Transverse colon (tissue), 4 donors: ENCODE data around the gene CRLF1. TPM values are rescaled to one million over a fixed set of nuclear protein-coding genes. Genes with fewer than 3 reads are reported as not detected.

Experiments used
- DNase-seq: peaks from one replicate; pipeline ENCODE4 v3.0.0-alpha.2; 2019
- H3K27ac ChIP-seq, 4 donors: fragments of 200-600 bp; sonication (generic); 2 replicates each; pipeline ENCODE4 v1.5.1; 2016 to 2018; ENCODE audit warnings: inconsistent platforms in 4 of 4
- H3K27me3 ChIP-seq: fragments of 200-600 bp; sonication (generic); 2 replicates; pipeline ENCODE4 v1.5.1; 2017; ENCODE audit warnings: inconsistent platforms
- H3K36me3 ChIP-seq, 4 donors: fragments of 200-600 bp; sonication (generic); 2 replicates each; pipeline ENCODE4 v1.5.1; 2017 to 2019; ENCODE audit warnings: inconsistent platforms in 4 of 4
- H3K4me1 ChIP-seq, 4 donors: fragments of 200-600 bp; sonication (generic); 2 replicates each; pipeline ENCODE4 v1.5.1; 2017 to 2020; ENCODE audit warnings: inconsistent platforms in 4 of 4
- H3K4me3 ChIP-seq, 4 donors: fragments of 200-600 bp; sonication (generic); 1 replicate in 1 of 4; 2 replicates in 3 of 4; pipeline versions ENCODE4 v1.5.1 to v1.6.1; 2017 to 2019; ENCODE audit warnings: inconsistent platforms in 4 of 4
- H3K9me3 ChIP-seq, 2 donors: fragments of 200-600 bp; sonication (generic); 2 replicates each; pipeline ENCODE4 v1.5.1; 2017 to 2019; ENCODE audit warnings: inconsistent platforms in 2 of 2
- EP300 ChIP-seq: sonication (generic); formaldehyde crosslinking; IDR thresholded peaks from one replicate; pipeline ENCODE4 v1.6.1; 2017; ENCODE audit warnings: antibody characterized with exemption, low read depth
- POLR2A ChIP-seq: fragments of 450-650 bp; IDR thresholded peaks from one replicate; pipeline ENCODE4 v1.6.1; 2016; ENCODE audit warnings: antibody characterized with exemption, mild to moderate bottlenecking, moderate library complexity
- POLR2AphosphoS5 ChIP-seq, 3 donors: sonication (generic); formaldehyde crosslinking; IDR thresholded peaks; one replicate each; pipeline ENCODE4 v1.6.1; 2016; ENCODE audit warnings: antibody characterized with exemption in 3 of 3
- WGBS, 2 donors: methylation state at CpG; one replicate each; pipeline ENCODE4 v1.1.5; 2018; ENCODE audit warnings: low coverage in 1 of 2; 5-methylcytosine and 5-hydroxymethylcytosine counted together
- in situ Hi-C, 4 donors: fragments of 200-750 bp; cut with MboI; loops; one replicate each; pipeline versions ENCODE4 v1.15.0 to v1.15.1; 2017; ENCODE audit warnings: low sequenced_read_pairs in 3 of 4, low pct_ligation_motif_present in 1 of 4, low pct_unique_long_range_greater_than_20kb in 1 of 4
- intact Hi-C: fragments of 100-400 bp; cut with DNase I; formaldehyde crosslinking; loops from one replicate; pipeline ENCODE4 v1.15.1; 2023; ENCODE audit warnings: low total_unique reads
- total RNA-seq, 4 donors: library from RNA; depleted of rRNA; stranded (reverse); fragments of >200 nt; gene quantifications; one replicate each; pipeline ENCODE4 v1.1.0, GENCODE V29; 2016
- TF ChIP-seq, protein P1 (sequence below), 5 experiments: fragments of 200-600 bp in 3 of 5; fragments of 450-650 bp in 2 of 5; sonication (generic) in 3 of 5; IDR thresholded peaks; 1 replicate in 2 of 5; 2 replicates in 3 of 5; pipeline ENCODE4 v1.5.1; 2016 to 2017; ENCODE audit warnings: antibody characterized with exemption in 5 of 5, inconsistent platforms in 3 of 5, mild to moderate bottlenecking in 2 of 5, moderate library complexity in 1 of 5

The CRLF1 gene
- total RNA-seq, 4 donors from 2014 or later: 1.1 to 21.0 (median 6.1) TPM

GRCh38 chr19:18629166-18630088 lies 22.8 kb upstream of the CRLF1 start:
- WGBS, 2 donors: 67 to 69% methylated on average over 5 to 15 of the region's 15 CpGs

GRCh38 chr19:18626906-18627305 lies 20.3 kb upstream of the CRLF1 start:
- Histone ChIP-seq H3K36me3 (no peaks in the 10 kb centered on the region), H3K4me1 (no peaks in the 10 kb centered on the region), H3K27me3 (peaks cover 10% of the 10 kb centered on the region), H3K4me3 (no peak overlapping the region), H3K9me3 (no peaks in the 10 kb centered on the region), H3K27ac (no peak overlapping the region)
- DNase-seq: no peak
- in situ Hi-C loops (no loop called here), intact Hi-C loops (no loop called here)
- TF ChIP-seq POLR2AphosphoS5 (IDR thresholded peaks at IDR 0.05) (no peak), EP300 (no peak), POLR2A (no peak)
- TF ChIP-seq, protein P1, sequence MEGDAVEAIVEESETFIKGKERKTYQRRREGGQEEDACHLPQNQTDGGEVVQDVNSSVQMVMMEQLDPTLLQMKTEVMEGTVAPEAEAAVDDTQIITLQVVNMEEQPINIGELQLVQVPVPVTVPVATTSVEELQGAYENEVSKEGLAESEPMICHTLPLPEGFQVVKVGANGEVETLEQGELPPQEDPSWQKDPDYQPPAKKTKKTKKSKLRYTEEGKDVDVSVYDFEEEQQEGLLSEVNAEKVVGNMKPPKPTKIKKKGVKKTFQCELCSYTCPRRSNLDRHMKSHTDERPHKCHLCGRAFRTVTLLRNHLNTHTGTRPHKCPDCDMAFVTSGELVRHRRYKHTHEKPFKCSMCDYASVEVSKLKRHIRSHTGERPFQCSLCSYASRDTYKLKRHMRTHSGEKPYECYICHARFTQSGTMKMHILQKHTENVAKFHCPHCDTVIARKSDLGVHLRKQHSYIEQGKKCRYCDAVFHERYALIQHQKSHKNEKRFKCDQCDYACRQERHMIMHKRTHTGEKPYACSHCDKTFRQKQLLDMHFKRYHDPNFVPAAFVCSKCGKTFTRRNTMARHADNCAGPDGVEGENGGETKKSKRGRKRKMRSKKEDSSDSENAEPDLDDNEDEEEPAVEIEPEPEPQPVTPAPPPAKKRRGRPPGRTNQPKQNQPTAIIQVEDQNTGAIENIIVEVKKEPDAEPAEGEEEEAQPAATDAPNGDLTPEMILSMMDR (IDR thresholded peaks at IDR 0.05): no peak
- WGBS, 2 donors: 63% methylated on average over 2 of the region's 2 CpGs; no CpG with 5 or more reads in 1 of the 2 donors

More at GRCh38 chr19:18629166-18630088, 22.8 kb upstream of the CRLF1 start:
- peaks cover 0 to under 1% (median 0%) of the 10 kb centered on the region in 4 donors for H3K4me1 ChIP-seq
- no peak for DNase-seq
- H3K4me3 ChIP-seq: no peak overlapping the region
- in situ Hi-C loops (no loop called here), intact Hi-C loops (no loop called here)
- H3K36me3 ChIP-seq: no peaks in the 10 kb centered on the region
- H3K9me3 ChIP-seq: no peaks in the 10 kb centered on the region
- no peak for TF ChIP-seq POLR2A
- TF ChIP-seq POLR2AphosphoS5 (IDR thresholded peaks at IDR 0.05): peak; percentile 36 to 78 (median 66)
- TF ChIP-seq EP300: peak; percentile 95
- TF ChIP-seq, protein P1 (IDR thresholded peaks at IDR 0.05): no peak
- H3K27me3 ChIP-seq: peaks cover 10% of the 10 kb centered on the region
- peak overlapping the region in 2 of 4 donors; percentile 21 to 28 for H3K27ac ChIP-seq

- in situ Hi-C loops: loop anchor here in 1 of 4 donors (25.0 kb wide), 1 partner anchor 191 kb away; no protein-coding TSS in a partner anchor
- Histone ChIP-seq H3K27ac (no peak overlapping the region), H3K4me3 (no peak overlapping the region), H3K9me3 (no peaks in the 10 kb centered on the region), H3K27me3 (peaks cover 23% of the 10 kb centered on the region), H3K36me3 (no peaks in the 10 kb centered on the region), H3K4me1 (no peaks in the 10 kb centered on the region)
- WGBS, 2 donors: 71% methylated on average over 7 of the region's 7 CpGs; no CpG with 5 or more reads in 1 of the 2 donors
- TF ChIP-seq EP300 (no peak), POLR2A (no peak), POLR2AphosphoS5 (IDR thresholded peaks at IDR 0.05) (no peak)
- TF ChIP-seq, protein P1 (IDR thresholded peaks at IDR 0.05): no peak
- DNase-seq: no peak
- intact Hi-C loops: no loop called here
These were observed 14.3 kb upstream of the CRLF1 start for GRCh38 chr19:18620902-18621301.

GRCh38 chr19:18620311-18620710 lies 13.7 kb upstream of the CRLF1 start:
- H3K4me1 ChIP-seq: no peaks in the 10 kb centered on the region
- DNase-seq: no peak
- 90% methylated on average over 10 of the region's 10 CpGs; no CpG with 5 or more reads in 1 of the 2 donors for WGBS, 2 donors
- TF ChIP-seq POLR2AphosphoS5 (IDR thresholded peaks at IDR 0.05) (no peak), POLR2A (no peak), EP300 (no peak)
- TF ChIP-seq, protein P1 (IDR thresholded peaks at IDR 0.05): no peak
- no peaks in the 10 kb centered on the region for H3K9me3 ChIP-seq
- intact Hi-C loops: no loop called here
- no peak overlapping the region for H3K4me3 ChIP-seq
- H3K27me3 ChIP-seq: peaks cover 29% of the 10 kb centered on the region
- no peak overlapping the region for H3K27ac ChIP-seq
- no peaks in the 10 kb centered on the region for H3K36me3 ChIP-seq
- in situ Hi-C loops: loop anchor here in 1 of 4 donors (25.0 kb wide), 1 partner anchor 192 kb away; no protein-coding TSS in a partner anchor
